PC-3 (cell line): ENCODE data around the gene SLC8A2. TPM values are rescaled to one million over a fixed set of nuclear protein-coding genes. Genes with fewer than 3 reads are reported as not detected.
A peak's percentile ranks its signal among the peaks of the same experiment; 100 is the strongest.
"Not testable (repeated sequence)": the region's sequence is repeated elsewhere in the genome, so short reads cannot be mapped to it uniquely, and the experiment has no call there.

Source experiments
- ATAC-seq: fragments of 200-7000 bp; cut with Tn5 transposase; 2 replicates; pipeline ENCODE4 v1.9.1; 2020; ENCODE audit warnings: mild to moderate bottlenecking, moderate library complexity
- BruUV-seq: library from RNA; stranded (reverse); fragments of 400-500 nt; replicated peaks from 2 replicates; lab custom pipeline; 2021; lab: Mats Ljungman, UMichigan
- CTCF ChIA-PET: fragments of 300-600 bp; sonication (Branson Sonifier 250); formaldehyde crosslinking; loops from one replicate; lab custom pipeline; 2022; ENCODE audit warnings: antibody characterized with exemption; lab: Charles Lee
- POLR2A ChIA-PET: fragments of 300-600 bp; sonication (Branson Sonifier 250); formaldehyde crosslinking; loops from one replicate; lab custom pipeline; 2022; ENCODE audit warnings: antibody characterized with exemption; ENCODE audit not compliant: unreplicated experiment; lab: Charles Lee
- DNase-seq: peaks from one replicate; pipeline ENCODE4 v3.0.0-alpha.2; 2015
- H2AFZ ChIP-seq: fragments of 300-600 bp; sonication (generic); 2 replicates; pipeline ENCODE4 v1.6.0; 2016; ENCODE audit warnings: antibody characterized with exemption, low read length
- H3F3A ChIP-seq: fragments of 300-600 bp; sonication (generic); one replicate; pipeline ENCODE4 v1.6.0; 2017; ENCODE audit warnings: antibody characterized with exemption, low read length, control low read depth, mild to moderate bottlenecking; ENCODE audit not compliant: unreplicated experiment
- H3K27ac ChIP-seq: fragments of 300-600 bp; sonication (generic); 2 replicates; pipeline ENCODE4 v1.5.1; 2016; ENCODE audit warnings: mild to moderate bottlenecking, low read length
- H3K27me3 ChIP-seq: fragments of 300-600 bp; sonication (generic); 2 replicates; pipeline ENCODE4 v1.6.1; 2016; ENCODE audit warnings: low read length, mixed read lengths
- H3K36me3 ChIP-seq: fragments of 300-600 bp; sonication (generic); 2 replicates; pipeline ENCODE4 v1.6.1; 2016; ENCODE audit warnings: low read depth, mixed run types, low read length, mixed read lengths
- H3K4me1 ChIP-seq: fragments of 300-600 bp; sonication (generic); 2 replicates; pipeline ENCODE4 v1.5.1; 2016; ENCODE audit warnings: low read length; ENCODE audit not compliant: insufficient read depth
- H3K4me2 ChIP-seq: fragments of 300-600 bp; sonication (generic); 2 replicates; pipeline ENCODE4 v1.6.0; 2016; ENCODE audit warnings: low read length
- H3K4me3 ChIP-seq: fragments of 300-600 bp; sonication (generic); 2 replicates; pipeline ENCODE4 v1.5.1; 2016; ENCODE audit warnings: mild to moderate bottlenecking, low read length, mixed read lengths
- H3K79me2 ChIP-seq: fragments of 300-600 bp; sonication (generic); 2 replicates; pipeline ENCODE4 v1.6.1; 2017; ENCODE audit warnings: low read length, mixed read lengths
- H3K9ac ChIP-seq: fragments of 300-600 bp; sonication (generic); 2 replicates; pipeline ENCODE4 v1.6.0; 2016; ENCODE audit warnings: mild to moderate bottlenecking, low read length
- H3K9me2 ChIP-seq: fragments of 300-600 bp; sonication (generic); replicated peaks from 2 replicates; pipeline ENCODE4 v1.6.1; 2016; ENCODE audit warnings: mixed run types, low read length, mixed read lengths
- H3K9me3 ChIP-seq: fragments of 300-600 bp; sonication (generic); 2 replicates; pipeline ENCODE4 v1.6.1; 2016; ENCODE audit warnings: low read length, mixed read lengths
- H4K20me1 ChIP-seq: fragments of 300-600 bp; sonication (generic); 2 replicates; pipeline ENCODE4 v1.6.1; 2016; ENCODE audit warnings: low read length, mixed read lengths
- EZH2 ChIP-seq: fragments of 300-600 bp; sonication (generic); IDR thresholded peaks from one replicate; pipeline ENCODE4 v1.6.1; 2017; ENCODE audit warnings: antibody characterized with exemption, mild to moderate bottlenecking, low read length; ENCODE audit not compliant: unreplicated experiment
- EZH2phosphoT487 ChIP-seq: fragments of 300-600 bp; sonication (generic); IDR thresholded peaks from 2 replicates; pipeline ENCODE4 v1.6.1; 2018; ENCODE audit warnings: mild to moderate bottlenecking, antibody characterized with exemption, low read length, borderline replicate concordance
- intact Hi-C: fragments of 100-400 bp; cut with micrococcal nuclease; formaldehyde crosslinking; loops from 2 replicates; pipeline ENCODE4 v1.9.0; 2023
- total RNA-seq: library from RNA; depleted of rRNA; stranded (reverse); fragments of >200 nt; gene quantifications from 2 replicates; pipeline ENCODE4 v1.2.3, GENCODE V29; 2014
- TF ChIP-seq, protein P1 (sequence below): fragments of 300-600 bp; sonication (generic); conservative IDR thresholded peaks from 2 replicates; pipeline ENCODE4 v1.5.1; 2017; ENCODE audit warnings: antibody characterized with exemption, low read depth, mild to moderate bottlenecking, low read length

SLC8A2 gene
- total RNA-seq, 1 experiment from 2014 or later, result 0.33 TPM

DNA sequence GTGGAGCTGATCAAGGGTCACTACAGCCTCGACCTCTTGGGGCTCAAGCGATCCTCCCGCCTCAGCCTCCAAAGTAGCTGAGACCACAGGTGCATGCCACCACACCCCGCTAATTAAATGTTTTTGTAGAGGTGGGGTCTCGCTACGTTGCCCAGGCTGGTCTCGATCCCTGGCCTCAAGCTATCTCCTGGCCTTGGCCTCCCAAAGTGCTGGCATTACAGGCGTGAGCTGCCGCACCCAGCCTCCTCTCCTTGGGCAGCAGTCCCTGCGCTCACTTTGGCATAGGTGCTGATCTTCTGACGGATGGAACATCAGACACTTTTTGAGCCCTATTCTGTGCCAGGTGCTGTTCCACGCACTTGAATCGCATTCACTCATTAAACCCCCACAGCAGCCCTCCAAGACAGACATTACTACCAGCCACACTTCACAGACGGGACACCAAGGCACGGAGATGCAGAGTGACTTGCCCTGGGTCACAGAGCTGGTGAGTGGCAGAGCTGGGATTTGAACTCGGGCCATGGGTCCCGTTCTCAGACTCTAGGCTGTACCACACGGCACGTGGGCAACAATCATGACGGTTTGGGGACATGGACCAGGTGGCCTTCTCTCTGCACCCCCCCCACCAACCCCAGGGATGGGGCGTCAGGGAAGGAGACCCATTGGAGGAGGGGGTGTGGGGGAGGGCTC lies 55.6 kb downstream of the SLC8A2 start:
- ATAC-seq (no peak), DNase-seq (no peak)
- Histone ChIP-seq H3K27ac (no peak overlapping the region), H3K9me2 (no peaks in the 10 kb centered on the region), H3K4me1 (no peaks in the 10 kb centered on the region), H3K27me3 (peaks cover 32% of the 10 kb centered on the region), H3K36me3 (no peaks in the 10 kb centered on the region), H2AFZ (no peak overlapping the region), H4K20me1 (no peaks in the 10 kb centered on the region), H3K79me2 (no peaks in the 10 kb centered on the region), H3K9ac (no peak overlapping the region), H3K9me3 (no peaks in the 10 kb centered on the region), H3K4me2 (no peak overlapping the region), H3K4me3 (no peak overlapping the region), H3F3A (no peaks in the 10 kb centered on the region)
- ChIA-PET CTCF (no interaction called here), POLR2A (no interaction called here)
- TF ChIP-seq EZH2phosphoT487 (no peak), EZH2 (no peak)
- TF ChIP-seq, protein P1, sequence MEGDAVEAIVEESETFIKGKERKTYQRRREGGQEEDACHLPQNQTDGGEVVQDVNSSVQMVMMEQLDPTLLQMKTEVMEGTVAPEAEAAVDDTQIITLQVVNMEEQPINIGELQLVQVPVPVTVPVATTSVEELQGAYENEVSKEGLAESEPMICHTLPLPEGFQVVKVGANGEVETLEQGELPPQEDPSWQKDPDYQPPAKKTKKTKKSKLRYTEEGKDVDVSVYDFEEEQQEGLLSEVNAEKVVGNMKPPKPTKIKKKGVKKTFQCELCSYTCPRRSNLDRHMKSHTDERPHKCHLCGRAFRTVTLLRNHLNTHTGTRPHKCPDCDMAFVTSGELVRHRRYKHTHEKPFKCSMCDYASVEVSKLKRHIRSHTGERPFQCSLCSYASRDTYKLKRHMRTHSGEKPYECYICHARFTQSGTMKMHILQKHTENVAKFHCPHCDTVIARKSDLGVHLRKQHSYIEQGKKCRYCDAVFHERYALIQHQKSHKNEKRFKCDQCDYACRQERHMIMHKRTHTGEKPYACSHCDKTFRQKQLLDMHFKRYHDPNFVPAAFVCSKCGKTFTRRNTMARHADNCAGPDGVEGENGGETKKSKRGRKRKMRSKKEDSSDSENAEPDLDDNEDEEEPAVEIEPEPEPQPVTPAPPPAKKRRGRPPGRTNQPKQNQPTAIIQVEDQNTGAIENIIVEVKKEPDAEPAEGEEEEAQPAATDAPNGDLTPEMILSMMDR, result no peak
- intact Hi-C loops, result no loop called here
- no TSS peak for BruUV-seq

DNA sequence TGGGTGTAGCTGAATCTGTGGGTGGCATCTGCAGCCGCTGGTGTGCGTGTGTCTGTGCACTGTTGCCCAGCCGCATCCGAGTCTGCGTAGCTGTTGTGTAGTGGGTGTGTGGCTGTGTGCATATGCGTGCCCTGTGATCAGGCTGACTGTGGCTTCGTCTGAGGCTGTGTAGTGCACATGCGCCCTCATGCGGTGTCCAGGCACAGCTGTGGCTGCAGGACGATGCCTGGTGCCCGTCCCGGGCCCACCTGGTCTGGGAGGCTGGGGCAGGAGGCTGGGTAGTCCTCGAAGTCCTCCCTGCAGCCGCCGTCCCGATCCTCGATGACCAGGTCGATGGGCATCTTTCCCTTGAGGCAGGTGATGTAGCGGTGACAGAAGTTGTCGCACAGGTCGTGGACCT lies 57.2 kb downstream of the SLC8A2 start:
- Histone ChIP-seq H2AFZ (no peak overlapping the region), H3F3A (no peaks in the 10 kb centered on the region), H3K27ac (no peak overlapping the region), H3K9me3 (no peaks in the 10 kb centered on the region), H3K4me1 (no peaks in the 10 kb centered on the region), H3K79me2 (no peaks in the 10 kb centered on the region), H3K9ac (no peak overlapping the region), H4K20me1 (no peaks in the 10 kb centered on the region), H3K4me3 (no peak overlapping the region), H3K9me2 (no peaks in the 10 kb centered on the region), H3K4me2 (no peak overlapping the region), H3K27me3 (peaks cover 20% of the 10 kb centered on the region), H3K36me3 (no peaks in the 10 kb centered on the region)
- ChIA-PET POLR2A (no interaction called here), CTCF (interaction anchor here (0.5 kb wide), 2 partner anchors 23 to 66 kb away, joined by 3 to 4 read pairs; partner anchors contain the start of gene DHX34)
- DNase-seq (peak; percentile 57), ATAC-seq (peak; percentile 93)
- intact Hi-C loops, result no loop called here
- no TSS peak for BruUV-seq
- TF ChIP-seq EZH2phosphoT487, result no peak
- TF ChIP-seq, protein P1, result peak; percentile 55
- TF ChIP-seq EZH2, result no peak

DNA sequence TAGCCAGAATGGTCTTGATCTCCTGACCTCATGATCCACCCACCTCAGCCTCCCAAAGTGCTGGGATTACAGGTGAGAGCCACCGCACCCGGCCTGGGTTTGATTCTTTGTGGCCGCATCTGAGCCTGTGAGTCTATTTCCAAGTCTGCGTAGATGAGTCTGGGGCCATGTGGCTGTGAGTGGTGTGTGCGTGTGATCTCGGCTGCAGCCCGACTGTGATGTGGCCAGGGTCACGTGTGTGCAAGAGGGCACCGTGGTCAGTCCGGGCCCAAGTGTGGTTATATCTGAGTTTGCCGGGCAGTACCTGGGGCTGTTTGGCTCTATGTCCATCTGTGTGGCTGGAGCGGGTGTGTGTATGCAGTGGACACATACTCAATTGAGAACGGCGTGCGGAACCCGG lies 57.8 kb downstream of the SLC8A2 start:
- no peak overlapping the region for H3K4me2 ChIP-seq
- no peaks in the 10 kb centered on the region for H4K20me1 ChIP-seq
- intact Hi-C loops, result no loop called here
- DNase-seq (no peak), ATAC-seq (no peak)
- BruUV-seq, result no TSS peak
- H3K4me3 ChIP-seq, result no peak overlapping the region
- H3K9me2 ChIP-seq, result no peaks in the 10 kb centered on the region
- no peaks in the 10 kb centered on the region for H3K36me3 ChIP-seq
- TF ChIP-seq EZH2 (no peak), EZH2phosphoT487 (no peak)
- TF ChIP-seq, protein P1, result no peak
- H3K27ac ChIP-seq, result no peak overlapping the region
- no peak overlapping the region for H3K9ac ChIP-seq
- peaks cover 19% of the 10 kb centered on the region for H3K27me3 ChIP-seq
- CTCF ChIA-PET, result interaction anchor here (0.5 kb wide), 1 partner anchor 22 kb away, joined by 3 read pairs; no protein-coding TSS in a partner anchor
- POLR2A ChIA-PET, result no interaction called here
- H3F3A ChIP-seq, result no peaks in the 10 kb centered on the region
- H3K79me2 ChIP-seq, result no peaks in the 10 kb centered on the region
- no peaks in the 10 kb centered on the region for H3K9me3 ChIP-seq
- H3K4me1 ChIP-seq, result no peaks in the 10 kb centered on the region
- no peak overlapping the region for H2AFZ ChIP-seq

DNA sequence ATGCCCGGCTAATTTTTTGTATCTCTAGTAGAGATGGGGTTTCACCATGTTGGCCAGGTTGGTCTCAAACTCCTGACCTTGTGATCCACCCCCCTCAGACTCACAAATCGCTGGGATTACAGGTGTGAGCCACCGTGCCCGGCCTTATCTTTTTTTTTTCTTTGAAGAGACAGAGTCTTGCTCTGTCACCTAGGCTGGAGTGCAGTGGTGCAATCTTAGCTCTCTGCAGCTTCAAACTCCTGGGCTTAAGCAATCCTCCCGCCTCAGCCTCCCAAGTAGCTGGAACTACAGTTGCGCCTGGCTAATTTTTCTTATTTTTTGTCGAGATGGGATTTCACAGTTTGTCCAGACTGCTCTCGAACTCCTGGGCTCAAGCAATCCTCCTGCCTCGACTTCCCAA lies 60.0 kb downstream of the SLC8A2 start:
- CTCF ChIA-PET, H4K20me1 ChIP-seq, BruUV-seq, POLR2A ChIA-PET, H3K36me3 ChIP-seq, H3K4me2 ChIP-seq, DNase-seq, intact Hi-C loops, H2AFZ ChIP-seq, H3K79me2 ChIP-seq, H3F3A ChIP-seq, H3K9ac ChIP-seq, H3K27me3 ChIP-seq, H3K4me3 ChIP-seq, H3K27ac ChIP-seq, ATAC-seq, H3K4me1 ChIP-seq, H3K9me2 ChIP-seq, H3K9me3 ChIP-seq: not testable (repeated sequence)
